ENCODE results near the gene HBP1.
"Not testable (repeated sequence)": the region's sequence is repeated elsewhere in the genome, so short reads cannot be mapped to it uniquely, and the experiment has no call there.

HBP1 gene

DNA sequence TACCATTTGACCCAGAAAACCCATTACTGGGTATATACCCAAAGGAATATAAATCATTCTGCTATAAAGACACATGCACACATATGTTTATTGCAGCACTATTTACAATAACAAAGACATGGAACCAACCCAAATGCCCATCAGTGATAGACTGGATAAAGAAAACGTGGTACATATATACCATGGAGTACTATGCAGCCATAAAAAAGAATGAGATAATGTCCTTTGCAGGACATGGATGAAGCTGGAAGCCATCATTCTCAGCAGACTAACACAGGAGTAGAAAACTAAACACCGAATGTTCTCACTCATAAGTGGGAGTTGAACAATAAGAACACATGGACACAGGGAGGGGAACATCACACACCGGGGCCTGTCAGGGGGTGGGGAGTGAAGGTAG is 13.1 kb upstream of the HBP1 start:
- not testable (repeated sequence) for FAIRE-seq

DNA sequence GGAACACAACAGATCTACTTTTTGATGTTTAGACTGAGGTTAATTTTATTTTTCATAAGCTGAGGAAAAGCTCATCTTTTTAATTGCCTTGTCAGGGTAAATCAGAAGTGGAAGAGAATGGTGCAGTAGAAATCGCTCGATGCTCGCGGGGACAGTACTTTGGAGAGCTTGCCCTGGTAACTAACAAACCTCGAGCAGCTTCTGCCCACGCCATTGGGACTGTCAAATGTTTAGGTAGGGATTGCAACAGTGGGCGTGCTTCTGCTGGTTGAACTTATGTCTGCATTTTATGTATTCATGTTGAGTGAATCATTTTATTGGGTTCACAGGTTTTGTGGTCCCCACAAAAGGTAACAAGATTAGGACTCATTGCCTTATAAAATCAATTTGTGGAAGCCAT is 11.7 kb upstream of the HBP1 start:
- FAIRE-seq: no peak

DNA sequence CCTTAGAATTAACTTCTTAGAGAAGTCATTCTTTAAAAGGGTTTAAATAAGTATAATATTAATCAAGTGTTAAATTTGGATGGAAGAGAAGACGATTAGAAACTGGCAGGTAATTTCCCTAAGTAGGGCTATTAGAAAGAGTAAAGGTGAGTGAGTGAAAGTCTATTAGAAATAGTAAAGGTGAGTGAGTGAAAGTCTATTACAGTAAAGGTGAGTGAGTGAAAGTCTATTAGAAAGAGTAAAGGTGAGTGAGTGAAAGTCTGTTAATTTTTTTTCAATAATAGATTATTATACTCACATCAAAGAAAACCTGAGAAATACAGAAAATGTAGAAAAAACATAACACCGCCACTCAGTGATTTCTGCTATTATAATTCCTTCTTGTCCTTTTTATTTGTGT is 10.8 kb upstream of the HBP1 start:
- no peak for FAIRE-seq

DNA sequence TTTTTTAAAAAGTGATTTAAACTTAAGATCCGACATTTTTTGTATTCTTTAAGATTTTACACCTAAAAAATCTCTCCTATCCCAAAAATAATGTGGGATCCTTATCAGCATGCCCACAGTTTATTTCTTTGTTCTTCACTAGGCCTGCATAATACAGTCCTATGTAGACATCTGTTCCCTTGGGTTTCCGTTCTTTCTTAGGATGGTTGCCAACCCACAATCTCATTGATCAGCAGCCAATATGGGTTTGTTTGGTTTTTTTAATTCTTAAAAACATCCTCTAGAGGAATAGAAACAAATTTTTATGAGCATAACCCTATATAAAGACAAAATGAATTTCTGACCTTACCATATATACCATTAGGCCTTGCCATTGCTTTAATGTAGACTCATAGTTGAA is 8.4 kb upstream of the HBP1 start:
- no peak for FAIRE-seq

DNA sequence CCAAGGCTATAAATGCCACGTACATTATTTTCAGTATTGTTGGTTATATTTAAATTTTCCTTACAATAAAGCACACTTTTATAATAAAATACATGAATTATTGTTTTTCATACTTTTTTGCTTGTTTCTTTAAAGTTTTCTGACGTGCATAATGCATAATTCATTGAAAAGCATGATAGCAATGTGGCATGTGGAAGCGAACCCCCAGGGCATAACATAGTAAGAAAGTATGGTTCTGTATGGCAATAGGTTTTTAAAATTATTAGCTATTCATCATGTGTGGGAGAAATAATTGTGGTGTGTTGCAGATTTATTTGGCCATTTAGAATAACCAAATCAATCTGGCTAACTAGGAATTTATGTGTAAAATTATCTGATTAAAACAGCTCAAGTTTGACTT is 7.4 kb upstream of the HBP1 start:
- no peak for FAIRE-seq

GRCh38 chr7:107162475-107162874 is 6.3 kb upstream of the HBP1 start:
- FAIRE-seq: no peak

GRCh38 chr7:107164092-107164491 is 4.7 kb upstream of the HBP1 start:
- FAIRE-seq: no peak

DNA sequence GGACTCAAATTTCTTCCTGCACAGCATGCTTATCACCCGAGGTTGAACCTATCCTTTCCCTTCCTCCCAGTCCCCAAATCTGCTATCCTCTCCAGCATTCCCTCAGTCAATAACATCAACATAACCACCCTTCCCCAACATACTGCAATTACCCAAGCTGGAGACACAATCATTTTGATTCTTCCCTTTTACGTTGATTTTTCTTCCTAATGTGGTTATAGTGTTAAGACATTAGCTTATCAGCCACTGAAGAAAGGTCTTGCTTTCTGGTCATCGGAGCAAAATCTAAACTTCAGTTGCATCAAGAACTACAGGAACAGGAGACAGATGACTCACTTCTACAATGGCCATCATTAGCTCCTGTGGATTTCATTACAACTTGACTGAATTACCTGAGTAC is 3.5 kb upstream of the HBP1 start:
- no peak for FAIRE-seq

- no peak for FAIRE-seq
Observed at GRCh38 chr7:107166736-107167426, 1.9 kb upstream of the HBP1 start.

DNA sequence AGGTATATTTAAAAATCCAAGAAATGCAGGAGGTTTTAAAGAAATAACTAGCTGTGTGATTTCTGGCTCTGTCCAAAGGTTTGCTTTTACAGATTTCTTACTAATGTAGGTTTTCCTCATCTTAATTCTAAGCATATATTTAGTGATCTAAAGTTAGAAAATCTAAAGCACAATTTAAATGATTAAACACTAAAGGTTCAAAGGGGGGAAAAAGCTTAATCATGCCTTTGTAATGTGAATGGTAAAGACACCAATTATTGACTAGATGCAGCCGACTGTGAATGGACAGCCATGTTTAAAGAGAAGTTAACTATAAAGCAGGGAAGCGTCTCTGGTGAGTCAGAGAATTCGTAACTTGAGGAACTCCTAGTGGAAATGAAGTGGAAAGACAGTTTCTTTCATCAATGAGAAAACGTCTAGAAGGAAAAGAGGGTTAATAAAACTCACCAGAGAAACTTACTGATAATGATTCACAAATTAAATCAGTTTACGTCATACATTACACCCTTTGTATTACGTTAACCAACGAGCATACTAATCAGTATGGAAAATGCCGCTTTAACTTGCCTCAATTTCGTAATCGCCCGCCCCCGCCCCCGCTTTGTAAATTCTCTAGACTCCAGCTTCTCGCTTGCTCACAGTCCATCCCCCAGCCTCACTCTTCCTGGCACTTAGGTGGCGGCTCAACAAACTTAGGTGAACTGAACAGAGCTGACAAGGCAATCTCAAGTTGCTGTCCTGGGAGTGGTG is 1.1 kb upstream of the HBP1 start:
- peak; percentile 91 for FAIRE-seq

DNA sequence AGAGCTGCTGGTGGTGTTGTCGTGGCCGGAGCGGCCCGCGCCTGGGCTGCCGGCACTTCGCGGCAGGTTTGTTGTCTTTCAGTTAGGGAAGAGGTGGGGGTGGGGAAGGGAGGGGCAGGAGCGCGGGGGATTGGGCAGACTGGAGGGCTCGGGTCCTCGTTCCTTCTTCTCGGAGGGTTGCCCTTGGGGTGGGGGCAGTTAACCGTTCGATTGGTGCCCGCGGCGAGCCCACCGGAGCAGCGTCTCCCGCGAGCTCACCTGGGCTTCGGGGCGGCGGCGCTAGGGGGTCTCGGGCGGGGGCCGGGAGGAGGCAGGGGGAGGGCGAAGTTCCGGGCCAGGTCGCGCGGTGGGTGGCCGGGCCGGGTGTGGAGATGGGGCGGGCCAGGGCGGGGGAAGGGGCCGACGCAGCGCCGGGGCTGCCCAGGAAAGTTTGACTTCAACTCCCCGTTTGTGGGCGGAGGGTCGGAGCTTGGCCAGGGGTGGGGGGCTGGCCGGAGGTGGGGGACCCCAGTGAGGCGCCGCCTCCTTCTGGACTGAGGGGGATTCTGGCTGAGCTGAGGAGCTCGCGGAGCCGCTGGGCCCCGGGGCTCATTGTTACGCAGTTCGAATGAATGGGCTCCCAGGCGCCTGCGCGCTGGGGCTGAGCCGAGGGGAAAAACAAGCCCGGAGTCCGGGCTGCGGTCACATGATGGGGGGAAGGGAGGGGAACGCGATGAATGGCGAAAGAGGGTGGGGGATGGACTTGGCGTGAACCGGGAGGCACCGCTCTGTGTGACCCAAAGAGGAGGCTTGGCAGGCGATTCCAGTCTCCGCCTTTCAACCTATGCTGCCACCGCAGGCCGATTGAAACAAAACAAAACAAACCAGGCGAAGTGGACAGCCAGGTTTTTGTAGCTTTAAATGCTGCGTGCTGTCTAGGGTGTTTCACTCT is 582 bp downstream of the HBP1 start:
- peak; percentile 65 for FAIRE-seq

DNA sequence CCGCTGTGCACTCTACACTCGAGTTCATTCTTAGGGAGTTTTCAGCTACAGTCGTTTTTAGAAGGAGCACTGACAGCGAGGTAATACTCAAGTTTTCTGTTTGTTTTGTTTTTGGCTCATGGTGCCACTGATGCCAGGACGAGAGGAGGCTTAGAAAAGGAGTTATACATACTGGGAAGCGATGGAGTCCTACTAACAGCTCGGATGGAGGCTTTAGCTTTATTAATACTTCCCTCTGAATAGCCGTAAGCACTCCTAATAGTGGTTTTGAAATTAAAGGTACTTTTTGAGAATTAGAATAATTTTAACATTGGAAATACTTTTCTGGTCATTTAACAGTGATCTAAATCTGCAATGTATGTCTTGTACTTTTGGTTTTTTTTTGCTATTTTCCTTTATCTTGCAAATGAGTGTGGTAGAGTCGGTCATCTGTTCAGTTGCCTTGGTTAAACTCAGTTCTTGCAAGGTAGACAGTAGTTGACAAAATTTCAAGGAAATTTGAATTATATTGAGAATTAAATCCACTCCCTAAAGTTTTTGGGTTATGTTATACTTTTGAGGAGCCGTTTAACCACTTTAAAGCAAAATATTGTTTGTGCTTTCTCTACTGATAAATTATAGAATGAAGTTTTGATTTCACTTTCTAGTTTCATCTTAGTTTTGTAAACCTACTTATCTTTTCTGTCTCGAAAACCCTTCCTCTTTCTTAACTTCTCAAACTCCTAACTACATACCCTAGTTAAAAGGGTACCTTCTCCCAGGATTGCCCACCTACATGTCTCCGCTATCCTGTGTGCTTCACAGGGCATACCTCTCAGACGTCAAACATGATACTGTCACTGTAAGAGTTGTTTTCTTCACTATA is 1.5 kb downstream of the HBP1 start:
- no peak for FAIRE-seq

- FAIRE-seq: no peak
Observed at GRCh38 chr7:107171496-107171895, 2.7 kb downstream of the HBP1 start.

- FAIRE-seq: no peak
Observed at GRCh38 chr7:107172276-107173032, 3.7 kb downstream of the HBP1 start.

DNA sequence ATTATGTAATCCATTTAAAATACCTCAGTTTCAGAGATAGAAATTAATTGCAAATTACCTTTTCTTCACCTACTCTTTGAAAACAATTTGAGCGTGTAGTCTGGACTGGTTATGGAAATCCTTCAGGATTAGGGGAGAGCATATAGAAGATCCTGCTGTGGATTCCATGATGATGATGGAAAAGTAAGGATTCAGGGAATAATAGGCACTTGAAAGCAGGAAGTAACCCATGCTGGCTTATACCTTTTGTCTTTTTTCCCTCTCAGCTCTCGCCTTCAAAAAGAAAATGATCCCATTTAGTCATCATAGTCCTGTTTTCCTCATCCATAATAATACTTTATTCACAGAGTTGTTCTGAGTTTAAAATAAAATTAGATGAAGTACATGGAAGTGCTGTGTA is 4.4 kb downstream of the HBP1 start:
- FAIRE-seq: no peak

- FAIRE-seq: no peak
Observed at GRCh38 chr7:107173691-107174406, 5.0 kb downstream of the HBP1 start.

- FAIRE-seq: no peak
Observed at GRCh38 chr7:107179326-107180164, 10.7 kb downstream of the HBP1 start.

GRCh38 chr7:107180378-107180777 is 11.6 kb downstream of the HBP1 start:
- no peak for FAIRE-seq

DNA sequence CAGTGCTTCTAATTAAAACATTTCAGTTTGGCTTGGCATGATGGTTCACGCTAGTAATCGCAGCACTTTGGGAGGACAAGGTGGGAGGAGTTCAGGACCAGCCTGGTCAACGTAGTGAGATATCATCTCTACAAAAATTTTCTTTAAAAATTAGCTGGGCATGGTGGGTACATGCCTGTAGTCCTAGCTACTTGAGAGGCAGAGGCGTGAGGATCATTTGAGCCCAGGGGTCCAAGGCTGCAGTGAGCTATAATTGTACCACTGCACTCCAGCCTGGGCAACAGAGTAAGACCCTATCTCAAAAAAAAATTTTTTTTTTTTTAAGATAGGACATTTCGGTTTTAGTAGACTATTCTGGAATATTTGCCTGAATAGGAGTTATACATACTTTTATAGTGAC is 12.4 kb downstream of the HBP1 start:
- FAIRE-seq: no peak

DNA sequence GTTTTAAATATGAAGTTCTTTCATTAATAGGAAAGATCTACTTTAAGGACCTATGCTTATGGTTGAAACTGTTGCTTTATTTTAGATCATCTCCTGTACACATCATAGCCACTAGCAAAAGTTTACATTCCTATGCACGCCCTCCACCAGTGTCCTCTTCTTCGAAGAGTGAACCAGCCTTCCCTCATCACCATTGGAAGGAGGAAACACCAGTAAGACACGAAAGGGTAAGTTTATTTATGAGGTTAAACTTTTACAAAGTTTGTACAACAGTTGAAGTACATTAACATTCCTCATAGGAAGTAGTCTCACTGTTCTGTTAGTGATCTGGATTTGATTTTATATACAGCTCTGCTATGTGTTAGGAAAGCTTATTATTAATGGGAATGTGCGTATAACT is 16.9 kb downstream of the HBP1 start:
- no peak for FAIRE-seq
